ENCODE measurements around the gene IL26. TPM values are rescaled to one million over a fixed set of nuclear protein-coding genes. Genes with fewer than 3 reads are reported as not detected.

Gene IL26
- total and polyA plus RNA-seq, 2 of the 4 experiments (the other 2 are of a cell fraction), result not detected

DNA sequence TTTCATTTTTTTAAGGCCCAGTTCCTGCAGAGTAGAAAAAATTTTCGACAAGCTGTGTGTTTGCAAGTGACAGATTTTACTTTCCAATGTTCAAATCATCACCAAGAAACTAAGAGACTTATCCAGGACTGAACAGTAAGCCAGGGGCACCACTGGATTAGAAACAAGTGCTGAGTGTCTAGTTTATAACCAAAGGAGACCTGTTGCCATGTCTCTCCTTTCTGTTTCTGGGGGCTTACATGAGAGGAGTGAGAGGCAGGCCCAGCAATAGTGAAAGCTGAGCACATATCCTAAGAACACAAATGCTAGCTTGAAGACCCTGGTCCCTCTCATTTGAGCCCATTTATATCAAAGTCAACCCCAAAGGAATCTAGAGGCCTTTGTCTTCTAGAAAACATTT lies 69.0 kb downstream of the IL26 start:
- no TSS peak for BruUV-seq (replicated peaks)
- Histone ChIP-seq H4K20me1 (ENCODE audit: insufficient read depth, low read length) (no peaks in the 10 kb centered on the region), H3K27me3 (ENCODE audit: control insufficient read depth, insufficient read depth, low read length) (no peaks in the 10 kb centered on the region; the same call in 1 of the 2 replicates), H3K4ac (ENCODE audit: low read depth, low read length) (no peak overlapping the region), H3K9me3 (ENCODE audit: control insufficient read depth, insufficient read depth, low read length) (no peaks in the 10 kb centered on the region), H3K27ac (ENCODE audit: insufficient read depth, low read length) (no peak overlapping the region), H2AK9ac (replicated peaks; ENCODE audit: low read depth, low read length, poor library complexity) (no peak overlapping the region), H3K9me1 (ENCODE audit: insufficient read depth, low read length) (no peaks in the 10 kb centered on the region), H3K23ac (ENCODE audit: low read depth, low read length) (no peak overlapping the region), H3K56ac (ENCODE audit: extremely low read depth, insufficient read depth, low read length) (no peak overlapping the region), H3K4me1 (ENCODE audit: control insufficient read depth, insufficient read depth, low read length) (no peaks in the 10 kb centered on the region), H2AFZ (replicated peaks; ENCODE audit: low read length, poor library complexity) (no peak overlapping the region), H4K91ac (ENCODE audit: insufficient read depth, low read depth, low read length) (no peak overlapping the region), H3K79me1 (ENCODE audit: low read depth in 1 of 2, low read length in 2 of 2) (no peaks in the 10 kb centered on the region), H3K18ac (ENCODE audit: low read depth, low read length) (no peak overlapping the region), H2BK5ac (ENCODE audit: low read depth, low read length, poor library complexity, severe bottlenecking) (no peak overlapping the region), H3K36me3 (ENCODE audit: control insufficient read depth, insufficient read depth, low read length) (no peaks in the 10 kb centered on the region), H3K9ac (ENCODE audit: low read depth, low read length) (no peak overlapping the region), H3K4me2 (ENCODE audit: low read depth, low read length) (no peak overlapping the region), H4K8ac (ENCODE audit: low read depth in 2 of 2, low read length in 2 of 2) (no peak overlapping the region), H2BK15ac (ENCODE audit: low read depth, low read length) (no peak overlapping the region), H2BK20ac (ENCODE audit: low read depth, low read length) (no peak overlapping the region), H4K5ac (ENCODE audit: low read depth, low read length) (no peak overlapping the region), H3K4me3 (ENCODE audit: insufficient read depth, low read depth, low read length) (no peak overlapping the region), H2AK5ac (ENCODE audit: low read depth, low read length) (no peak overlapping the region), H2BK120ac (ENCODE audit: low read depth, low read length) (no peak overlapping the region), H3K14ac (replicated peaks; ENCODE audit: low read depth, low read length) (no peak overlapping the region)
- ATAC-seq (ENCODE audit: low read depth) (no peak), DNase-seq (no peak)
- intact Hi-C loops (cut with micrococcal nuclease), result no loop called here
- POLR2A ChIA-PET (ENCODE audit: unreplicated experiment), result no interaction called here
- dilution Hi-C loops (cut with HindIII; ENCODE audit: low sequenced_read_pairs, unreplicated experiment), result no loop called here
- in situ Hi-C loops (cut with MboI; ENCODE audit: low sequenced_read_pairs), result no loop called here
- CTCF ChIA-PET, result no interaction called here
- TF ChIP-seq MXI1 (IDR thresholded peaks at IDR 0.05; ENCODE audit: borderline replicate concordance, low read depth, low read length), result no peak
- no peak for TF ChIP-seq CHD1 (IDR thresholded peaks at IDR 0.05; ENCODE audit: low read depth, low read length)
- TF ChIP-seq POLR2A (IDR thresholded peaks at IDR 0.05; ENCODE audit: low read depth, low read length), result no peak
- no peak for TF ChIP-seq RCOR1 (IDR thresholded peaks at IDR 0.05; ENCODE audit: insufficient replicate concordance, low read length)
- TF ChIP-seq, protein P1, sequence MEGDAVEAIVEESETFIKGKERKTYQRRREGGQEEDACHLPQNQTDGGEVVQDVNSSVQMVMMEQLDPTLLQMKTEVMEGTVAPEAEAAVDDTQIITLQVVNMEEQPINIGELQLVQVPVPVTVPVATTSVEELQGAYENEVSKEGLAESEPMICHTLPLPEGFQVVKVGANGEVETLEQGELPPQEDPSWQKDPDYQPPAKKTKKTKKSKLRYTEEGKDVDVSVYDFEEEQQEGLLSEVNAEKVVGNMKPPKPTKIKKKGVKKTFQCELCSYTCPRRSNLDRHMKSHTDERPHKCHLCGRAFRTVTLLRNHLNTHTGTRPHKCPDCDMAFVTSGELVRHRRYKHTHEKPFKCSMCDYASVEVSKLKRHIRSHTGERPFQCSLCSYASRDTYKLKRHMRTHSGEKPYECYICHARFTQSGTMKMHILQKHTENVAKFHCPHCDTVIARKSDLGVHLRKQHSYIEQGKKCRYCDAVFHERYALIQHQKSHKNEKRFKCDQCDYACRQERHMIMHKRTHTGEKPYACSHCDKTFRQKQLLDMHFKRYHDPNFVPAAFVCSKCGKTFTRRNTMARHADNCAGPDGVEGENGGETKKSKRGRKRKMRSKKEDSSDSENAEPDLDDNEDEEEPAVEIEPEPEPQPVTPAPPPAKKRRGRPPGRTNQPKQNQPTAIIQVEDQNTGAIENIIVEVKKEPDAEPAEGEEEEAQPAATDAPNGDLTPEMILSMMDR (conservative IDR thresholded peaks at IDR 0.05; ENCODE audit: low read depth, low read length), result no peak
- no peak for TF ChIP-seq MAZ (IDR thresholded peaks at IDR 0.05; ENCODE audit: borderline replicate concordance, low read depth, low read length)
- TF ChIP-seq BHLHE40 (IDR thresholded peaks at IDR 0.05; ENCODE audit: low read depth, low read length), result no peak
- TF ChIP-seq CEBPB (IDR thresholded peaks at IDR 0.05; ENCODE audit: low read depth, low read length), result no peak
- no peak for TF ChIP-seq MAFK (IDR thresholded peaks at IDR 0.05; ENCODE audit: low read depth, low read length)
- no CpG with 5 or more reads among the region's 1 CpG for whole genome bisulfite sequencing, 2 experiments (ENCODE audit: extremely low coverage in 2 of 2, insufficient read length in 1 of 2)
